ENCODE measurements around the gene BCDIN3D.
A peak's percentile ranks its signal among the peaks of the same experiment; 100 is the strongest.
"Not testable (repeated sequence)": the region's sequence is repeated elsewhere in the genome, so short reads cannot be mapped to it uniquely, and the experiment has no call there.

BCDIN3D gene

DNA sequence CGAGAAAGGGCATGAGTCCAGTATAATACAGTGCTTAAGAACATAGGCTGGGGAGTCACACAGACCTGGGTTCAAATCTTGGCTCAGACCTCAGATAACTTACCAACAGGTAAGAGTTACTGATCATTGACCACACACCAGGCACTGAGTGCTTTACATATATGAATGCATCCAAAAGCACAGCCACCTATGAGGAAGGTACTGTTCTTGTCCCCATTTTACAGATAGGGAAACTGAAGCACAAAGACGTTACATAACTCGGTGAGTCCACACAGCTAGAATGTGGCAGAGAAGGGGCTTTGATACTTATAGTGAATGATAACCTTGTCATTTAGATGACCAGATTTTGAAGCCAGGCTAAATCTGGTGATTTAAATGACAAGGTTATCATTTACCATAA lies 33.2 kb upstream of the BCDIN3D start:
- no peak for DNase-seq (ENCODE audit: low read depth)

DNA sequence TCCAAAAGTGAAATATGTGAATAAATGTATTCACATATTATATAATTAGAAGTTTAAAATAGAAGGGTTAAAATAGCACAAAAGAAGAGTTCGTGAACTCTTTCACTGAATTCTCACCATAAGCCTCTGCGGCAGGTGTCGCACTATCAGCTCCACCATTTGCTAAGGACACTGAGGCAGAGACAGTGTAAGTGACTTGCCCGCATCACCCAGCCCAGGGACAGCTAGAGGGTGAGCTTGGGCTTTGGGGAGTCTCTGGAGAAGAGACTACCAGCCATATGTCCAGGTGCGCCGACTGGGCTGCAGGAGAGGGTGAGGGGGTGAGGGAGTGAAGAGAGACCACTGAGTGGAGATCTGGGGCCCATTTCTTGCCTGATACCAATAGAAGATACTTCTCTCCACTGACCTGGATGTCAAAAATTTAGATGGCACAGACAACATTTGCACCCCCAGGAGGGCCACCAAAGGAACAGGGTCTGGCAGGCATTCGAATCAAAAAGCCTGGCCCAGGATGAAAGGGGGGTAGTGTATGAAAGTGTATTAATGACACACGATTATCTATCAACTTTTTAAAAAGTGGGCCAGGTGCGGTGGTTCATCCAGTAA lies 32.3 kb upstream of the BCDIN3D start:
- no peak for DNase-seq (ENCODE audit: low read depth)

- DNase-seq (ENCODE audit: low read depth) = no peak
Measured at GRCh38 chr12:49874142-49874897, 31.4 kb upstream of the BCDIN3D start.

DNA sequence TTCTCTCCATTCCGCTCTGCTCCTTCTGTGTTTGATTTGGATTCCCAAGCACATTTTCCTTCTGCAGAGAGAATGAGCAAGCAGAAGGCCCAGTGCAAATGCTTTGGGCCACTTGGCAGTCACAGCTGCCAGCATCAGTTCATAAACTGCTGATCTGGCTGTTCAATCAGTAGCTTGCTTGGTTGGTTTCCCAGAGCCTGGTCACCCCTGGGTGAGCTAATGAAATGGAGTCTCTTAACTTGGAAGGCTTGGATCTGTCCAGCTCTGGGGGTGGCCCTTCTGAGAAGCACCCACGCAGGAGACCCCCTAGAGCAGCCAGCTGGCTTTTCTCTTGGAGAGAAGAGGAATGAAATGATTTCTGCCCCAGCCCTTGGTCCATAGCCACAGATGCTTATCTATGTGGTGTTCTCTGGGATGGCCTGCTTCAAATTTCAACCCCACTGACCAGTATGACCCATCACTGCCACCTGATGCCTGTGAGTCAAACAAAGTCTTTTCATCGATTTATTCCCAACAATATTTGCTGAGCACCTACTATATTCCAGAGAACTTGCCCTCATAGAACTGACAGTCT lies 30.5 kb upstream of the BCDIN3D start:
- DNase-seq (ENCODE audit: low read depth) = no peak

- DNase-seq (ENCODE audit: low read depth) = no peak
Measured at GRCh38 chr12:49872781-49873181, 29.9 kb upstream of the BCDIN3D start.

DNA sequence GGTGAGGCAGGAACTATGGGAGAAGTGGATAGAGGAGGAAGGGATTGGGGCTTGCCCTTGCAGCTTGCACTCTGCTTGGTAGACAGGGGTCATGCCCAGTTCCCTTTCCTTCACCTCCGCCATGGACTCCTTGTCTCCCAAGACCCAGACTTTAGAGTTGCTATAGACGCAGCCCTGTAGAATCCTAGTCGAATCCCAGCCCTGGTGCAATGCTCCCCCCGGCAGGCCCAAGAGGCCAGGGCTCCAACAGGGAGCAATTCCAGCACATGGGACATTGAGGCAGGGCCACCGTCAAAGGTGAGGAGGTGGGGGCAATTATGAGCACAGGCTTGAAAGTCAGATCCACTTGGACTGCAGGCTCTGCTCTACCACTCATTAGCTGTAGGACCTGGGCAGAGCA lies 29.5 kb upstream of the BCDIN3D start:
- no peak for DNase-seq (ENCODE audit: low read depth)

GRCh38 chr12:49871811-49872251 lies 28.9 kb upstream of the BCDIN3D start:
- not testable (repeated sequence) for DNase-seq (ENCODE audit: low read depth)

DNA sequence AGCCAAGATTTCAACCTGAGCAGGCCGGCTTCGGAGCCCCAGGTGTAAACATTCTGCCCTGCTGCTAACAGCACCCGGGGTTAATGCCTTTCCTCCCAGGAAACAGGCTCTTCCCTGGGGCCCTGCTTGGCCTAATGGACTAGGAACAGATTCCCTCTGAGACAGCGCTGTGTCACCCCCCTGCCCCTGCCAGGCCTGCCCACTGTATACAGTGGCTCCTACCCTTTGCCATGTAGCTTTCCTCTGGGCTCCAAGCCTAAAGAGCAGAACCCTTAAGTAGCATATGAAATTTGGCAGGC lies 28.3 kb upstream of the BCDIN3D start:
- DNase-seq (ENCODE audit: low read depth) = no peak

- no peak for DNase-seq (ENCODE audit: low read depth)
Measured at GRCh38 chr12:49870501-49871262, 27.8 kb upstream of the BCDIN3D start.

- no peak for DNase-seq (ENCODE audit: low read depth)
Measured at GRCh38 chr12:49869816-49870500, 27.1 kb upstream of the BCDIN3D start.

- DNase-seq (ENCODE audit: low read depth) = no peak
Measured at GRCh38 chr12:49868952-49869815, 26.3 kb upstream of the BCDIN3D start.

DNA sequence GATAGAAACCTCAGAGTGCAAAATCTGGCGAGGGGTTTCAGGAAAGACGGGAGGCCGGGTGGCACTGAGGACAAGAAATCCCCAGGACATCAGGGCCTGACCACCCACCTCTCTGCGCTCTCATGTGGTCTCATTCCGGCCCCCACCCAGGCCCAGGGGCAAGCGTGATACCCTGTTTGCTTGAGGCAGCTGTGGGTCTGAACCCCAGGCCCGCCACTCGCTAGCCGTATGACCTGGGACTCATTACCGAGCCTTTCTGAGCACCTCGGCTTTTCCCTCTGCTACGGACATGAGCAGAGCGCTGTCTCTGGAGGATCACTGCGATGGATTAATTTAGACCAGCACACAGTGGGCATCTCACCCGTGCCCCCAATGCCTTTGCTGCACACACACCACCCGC lies 25.5 kb upstream of the BCDIN3D start:
- DNase-seq (ENCODE audit: low read depth) = no peak

- no peak for DNase-seq (ENCODE audit: low read depth)
Measured at GRCh38 chr12:49867570-49868341, 24.9 kb upstream of the BCDIN3D start.

GRCh38 chr12:49866859-49867569 lies 24.1 kb upstream of the BCDIN3D start:
- peak; percentile 50 for DNase-seq (ENCODE audit: low read depth)

DNA sequence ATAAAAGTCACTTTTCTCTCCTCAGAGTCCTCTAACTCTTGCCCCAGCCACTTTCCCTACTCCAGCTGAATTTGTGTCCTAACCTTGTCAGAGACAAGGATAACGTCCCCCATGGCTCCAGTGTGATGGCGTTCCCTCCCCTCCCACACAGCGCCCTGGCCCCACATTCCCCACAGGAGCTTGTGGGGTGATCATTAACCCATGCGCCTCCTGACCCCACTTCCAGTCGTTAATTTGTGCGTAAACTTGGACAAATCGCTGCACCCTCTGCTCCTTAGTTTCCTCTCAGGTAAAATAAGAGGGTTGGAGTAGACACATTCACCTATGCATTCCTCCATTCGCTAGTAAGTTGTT lies 22.9 kb upstream of the BCDIN3D start:
- no peak for DNase-seq (ENCODE audit: low read depth)

GRCh38 chr12:49865109-49865781 lies 22.3 kb upstream of the BCDIN3D start:
- DNase-seq (ENCODE audit: low read depth) = no peak

- no peak for DNase-seq (ENCODE audit: low read depth)
Measured at GRCh38 chr12:49864798-49865090, 21.8 kb upstream of the BCDIN3D start.

GRCh38 chr12:49863946-49864797 lies 21.3 kb upstream of the BCDIN3D start:
- DNase-seq (ENCODE audit: low read depth) = no peak

DNA sequence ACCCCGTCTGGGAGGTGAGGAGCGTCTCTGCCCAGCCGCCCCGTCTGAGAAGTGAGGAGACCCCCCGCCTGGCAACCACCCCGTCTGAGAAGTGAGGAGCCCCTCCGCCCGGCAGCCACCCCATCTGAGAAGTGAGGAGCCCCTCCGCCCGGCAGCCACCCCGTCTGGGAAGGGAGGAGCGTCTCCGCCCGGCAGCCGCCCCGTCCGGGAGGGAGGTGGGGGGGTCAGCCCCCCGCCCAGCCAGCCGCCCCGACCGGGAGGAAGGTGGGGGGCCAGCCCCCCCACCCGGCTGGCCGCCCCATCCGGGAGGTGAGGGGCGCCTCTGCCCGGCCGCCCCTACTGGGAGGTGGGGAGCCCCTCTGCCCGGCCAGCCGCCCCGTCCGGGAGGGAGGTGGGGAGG lies 18.0 kb upstream of the BCDIN3D start:
- DNase-seq (ENCODE audit: low read depth) = not testable (repeated sequence)
